ENCODE measurements around the gene PAFAH2.

Gene PAFAH2

GRCh38 chr1:26047278-26047874 is 49.5 kb upstream of the PAFAH2 start:
- no peak for TF ChIP-seq ZNF70 (CRISPR knock-in tag; IDR thresholded peaks at IDR 0.05)
- no peak for TF ChIP-seq RARB (CRISPR knock-in tag; IDR thresholded peaks at IDR 0.05)
- TF ChIP-seq BACH2 (CRISPR knock-in tag; IDR thresholded peaks at IDR 0.05; ENCODE audit: borderline replicate concordance) = no peak
- TF ChIP-seq CREB5 (CRISPR knock-in tag; IDR thresholded peaks at IDR 0.05; ENCODE audit: low read depth) = no peak
- no peak for TF ChIP-seq ZNF8 (CRISPR knock-in tag; IDR thresholded peaks at IDR 0.05)
- no peak for TF ChIP-seq ISL1 (CRISPR knock-in tag; IDR thresholded peaks at IDR 0.05)
- TF ChIP-seq CSDC2 (CRISPR knock-in tag; IDR thresholded peaks at IDR 0.05) = no peak
- no peak for TF ChIP-seq GLIS3 (CRISPR knock-in tag; IDR thresholded peaks at IDR 0.05)
- TF ChIP-seq ZFP30 (CRISPR knock-in tag; IDR thresholded peaks at IDR 0.05) = no peak
- no peak for TF ChIP-seq ZC3H10 (CRISPR knock-in tag; IDR thresholded peaks at IDR 0.05)
- ATAC-seq = no peak

GRCh38 chr1:26046246-26047095 is 48.6 kb upstream of the PAFAH2 start:
- TF ChIP-seq RARB (CRISPR knock-in tag; IDR thresholded peaks at IDR 0.05) (no peak), ZNF565 (CRISPR knock-in tag; conservative IDR thresholded peaks at IDR 0.05; ENCODE audit: low read depth) (no peak), ISL1 (CRISPR knock-in tag; IDR thresholded peaks at IDR 0.05) (no peak), ZC3H10 (CRISPR knock-in tag; IDR thresholded peaks at IDR 0.05) (no peak), ZNF8 (CRISPR knock-in tag; IDR thresholded peaks at IDR 0.05) (no peak), PATZ1 (CRISPR knock-in tag; IDR thresholded peaks at IDR 0.05; ENCODE audit: borderline replicate concordance) (no peak), ESRRG (CRISPR knock-in tag; IDR thresholded peaks at IDR 0.05) (no peak), CSRNP3 (CRISPR knock-in tag; IDR thresholded peaks at IDR 0.05) (no peak), TOX (CRISPR knock-in tag; IDR thresholded peaks at IDR 0.05; ENCODE audit: borderline replicate concordance) (no peak), GLIS3 (CRISPR knock-in tag; IDR thresholded peaks at IDR 0.05) (no peak), TSHZ2 (CRISPR knock-in tag; IDR thresholded peaks at IDR 0.05) (no peak), ZNF70 (CRISPR knock-in tag; IDR thresholded peaks at IDR 0.05) (no peak), CREB5 (CRISPR knock-in tag; IDR thresholded peaks at IDR 0.05; ENCODE audit: low read depth) (no peak), ZFP30 (CRISPR knock-in tag; IDR thresholded peaks at IDR 0.05) (no peak), POU6F1 (CRISPR knock-in tag; IDR thresholded peaks at IDR 0.05; ENCODE audit: borderline replicate concordance, low read depth) (no peak), TCF4 (CRISPR knock-in tag; IDR thresholded peaks at IDR 0.05; ENCODE audit: borderline replicate concordance) (no peak), ZFP3 (CRISPR knock-in tag; IDR thresholded peaks at IDR 0.05) (no peak), PPARA (CRISPR knock-in tag; IDR thresholded peaks at IDR 0.05; ENCODE audit: borderline replicate concordance) (no peak), BACH2 (CRISPR knock-in tag; IDR thresholded peaks at IDR 0.05; ENCODE audit: borderline replicate concordance) (no peak)
- no peak; the same call in 2 of the 3 replicates for ATAC-seq
